Measurements from ENCODE around the gene MORN2. TPM values are rescaled to one million over a fixed set of nuclear protein-coding genes. Genes with fewer than 3 reads are reported as not detected.

MORN2 gene
- total RNA-seq, 1 experiment from 2014 or later, result 8.0 TPM

GRCh38 chr2:38862476-38862875, 13.3 kb upstream of the MORN2 start:
- Histone ChIP-seq H3K27me3 (ENCODE audit: insufficient read depth, low read length) (no peaks in the 10 kb centered on the region), H3K9me3 (ENCODE audit: control insufficient read depth, low read depth, low read length) (no peaks in the 10 kb centered on the region), H3K4me2 (ENCODE audit: insufficient read depth, insufficient read length, low read length) (no peak overlapping the region), H2BK12ac (ENCODE audit: insufficient read length, low read depth, low read length) (no peak overlapping the region), H2BK5ac (ENCODE audit: insufficient read length, low read length) (no peak overlapping the region), H2BK20ac (ENCODE audit: low read depth, low read length, poor library complexity, severe bottlenecking) (no peak overlapping the region), H3T11ph (ENCODE audit: low read length) (no peak overlapping the region), H3K56ac (ENCODE audit: insufficient read length, low read depth, low read length) (no peak overlapping the region), H4K8ac (replicated peaks; ENCODE audit: insufficient read length, low read depth, low read length) (no peak overlapping the region), H3K23ac (ENCODE audit: insufficient read length, low read depth, low read length) (no peak overlapping the region), H3K18ac (ENCODE audit: insufficient read length, low read depth, low read length) (no peak overlapping the region), H3K27ac (ENCODE audit: insufficient read length, low read depth, low read length) (no peak overlapping the region), H2BK15ac (ENCODE audit: low read depth, low read length) (no peak overlapping the region), H4K20me1 (ENCODE audit: control insufficient read depth, insufficient read depth, insufficient read length) (no peaks in the 10 kb centered on the region), H3K4ac (ENCODE audit: low read depth, low read length) (no peak overlapping the region), H3K14ac (ENCODE audit: insufficient read depth, low read length) (no peak overlapping the region), H2BK120ac (ENCODE audit: low read depth, low read length, poor library complexity, severe bottlenecking) (no peak overlapping the region), H4K91ac (ENCODE audit: insufficient read length, low read depth, low read length) (no peak overlapping the region), H2AK5ac (ENCODE audit: insufficient read length, low read length) (no peak overlapping the region), H3K79me1 (ENCODE audit: insufficient read depth, low read depth, low read length, poor library complexity, severe bottlenecking) (no peaks in the 10 kb centered on the region), H4K5ac (ENCODE audit: insufficient read length, low read depth, low read length) (no peak overlapping the region), H3K23me2 (ENCODE audit: insufficient read length, low read depth, low read length, poor library complexity, severe bottlenecking) (no peaks in the 10 kb centered on the region), H3K4me1 (ENCODE audit: insufficient read depth, low read length) (no peaks in the 10 kb centered on the region), H3K79me2 (ENCODE audit: insufficient read depth, low read length) (no peaks in the 10 kb centered on the region), H2AFZ (ENCODE audit: low read length) (no peak overlapping the region), H3K9ac (ENCODE audit: extremely low read depth, insufficient read length, low read length) (no peak overlapping the region)
- Mint-ChIP-seq H3K9me3 (no peaks in the 10 kb centered on the region), H3K27ac (no peak overlapping the region), H3K36me3 (ENCODE audit: insufficient read depth in 1 of 3, low read depth in 3 of 3) (peaks cover 19 to 54% (median 46%) of the 10 kb centered on the region in 3 experiments; a peak in 6 of 7 replicates), H3K27me3 (ENCODE audit: low read depth) (no peaks in the 10 kb centered on the region), H3K4me3 (no peak overlapping the region), H3K4me1 (no peaks in the 10 kb centered on the region)
- DNase-seq, result no peak
- no peak for TF ChIP-seq CTCF (conservative IDR thresholded peaks at IDR 0.05)
